Erythroblast (primary cell): Measurements from ENCODE around the gene PKDCC.

Experiments used
- GATA1 ChIP-seq: IDR thresholded peaks from 2 replicates; pipeline ENCODE4 v1.6.1; 2011; ENCODE audit warnings: low read depth, mild to moderate bottlenecking, control low read depth, low read length, moderate library complexity
- POLR2A ChIP-seq: IDR thresholded peaks from 2 replicates; pipeline ENCODE4 v1.6.1; 2011; ENCODE audit warnings: mild to moderate bottlenecking, low read length

- TF ChIP-seq POLR2A = no peak
- no peak for TF ChIP-seq GATA1
Observed at GRCh38 chr2:42028571-42029148, 19.2 kb upstream of the PKDCC start.
